T47D (cell line): Measurements from ENCODE around the gene EPN3.
A peak's percentile ranks its signal among the peaks of the same experiment; 100 is the strongest.

Experiments used
- DNase-seq, 2 experiments: peaks; one replicate each; pipeline versions ENCODE4 v3.0.0 to v3.0.0-alpha.2; 2011 to 2012; ENCODE audit warnings: low read depth in 1 of 2, low spot score in 1 of 2
- JUND ChIP-seq: IDR thresholded peaks from 2 replicates; pipeline ENCODE4 v1.6.1; 2012; ENCODE audit warnings: low read depth
- in situ Hi-C: cut with HindIII; loops from 2 replicates; pipeline ENCODE4 v1.10.0; 2016; ENCODE audit warnings: low sequenced_read_pairs, low pct_unique_long_range_greater_than_20kb

The EPN3 gene

DNA sequence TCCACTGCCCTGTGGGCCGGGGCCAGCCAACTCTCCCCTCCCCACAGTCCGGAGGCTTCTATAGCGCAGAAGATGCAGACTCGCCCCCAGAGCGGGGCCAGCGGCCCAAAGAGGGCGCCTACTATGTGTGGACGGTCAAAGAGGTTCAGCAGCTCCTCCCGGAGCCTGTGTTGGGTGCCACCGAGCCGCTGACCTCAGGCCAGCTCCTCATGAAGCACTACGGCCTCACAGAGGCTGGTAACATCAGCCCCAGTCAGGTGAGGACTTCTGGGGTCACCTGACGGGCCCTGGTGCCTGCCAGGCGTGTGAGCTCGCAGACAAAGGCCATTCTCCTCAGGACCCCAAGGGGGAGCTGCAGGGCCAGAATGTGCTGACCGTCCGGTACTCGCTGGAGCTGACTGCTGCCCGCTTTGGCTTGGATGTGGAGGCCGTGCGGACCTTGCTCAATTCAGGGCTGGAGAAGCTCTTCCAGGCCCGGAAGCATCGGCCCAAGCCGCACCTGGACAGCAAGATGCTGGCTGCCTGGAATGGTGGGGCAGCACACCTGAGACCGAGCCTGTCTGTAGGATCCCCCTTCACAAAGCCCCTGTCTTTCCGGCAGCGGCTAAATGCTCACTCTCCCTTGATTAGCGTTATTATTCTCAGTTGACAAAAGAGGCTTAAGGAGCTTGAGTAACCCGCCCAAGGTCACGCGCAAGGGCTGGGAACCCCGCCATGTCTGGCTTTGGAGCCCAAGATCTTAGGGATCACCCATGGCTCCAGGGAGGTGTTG, 18.3 kb downstream of the EPN3 start:
- no peak for TF ChIP-seq JUND
- peak; percentile 72 to 90 for DNase-seq
- in situ Hi-C loops: no loop called here

DNA sequence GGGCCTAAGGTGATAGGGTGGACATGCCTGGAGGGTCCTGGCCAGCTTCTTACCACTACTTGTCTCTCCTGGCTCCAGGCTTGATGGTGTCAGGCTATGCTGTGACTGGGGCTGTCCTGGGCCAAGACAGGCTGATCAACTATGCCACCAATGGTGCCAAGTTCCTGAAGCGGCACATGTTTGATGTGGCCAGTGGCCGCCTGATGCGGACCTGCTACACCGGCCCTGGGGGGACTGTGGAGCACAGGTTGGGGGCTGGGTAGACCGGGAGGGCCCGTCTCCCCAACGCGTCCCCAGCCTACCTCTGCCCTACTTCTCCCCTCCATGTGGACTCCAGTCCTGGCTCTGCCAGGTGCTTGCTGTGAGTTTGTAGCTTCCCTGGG, 18.9 kb downstream of the EPN3 start:
- DNase-seq: no peak
- in situ Hi-C loops: no loop called here

DNA sequence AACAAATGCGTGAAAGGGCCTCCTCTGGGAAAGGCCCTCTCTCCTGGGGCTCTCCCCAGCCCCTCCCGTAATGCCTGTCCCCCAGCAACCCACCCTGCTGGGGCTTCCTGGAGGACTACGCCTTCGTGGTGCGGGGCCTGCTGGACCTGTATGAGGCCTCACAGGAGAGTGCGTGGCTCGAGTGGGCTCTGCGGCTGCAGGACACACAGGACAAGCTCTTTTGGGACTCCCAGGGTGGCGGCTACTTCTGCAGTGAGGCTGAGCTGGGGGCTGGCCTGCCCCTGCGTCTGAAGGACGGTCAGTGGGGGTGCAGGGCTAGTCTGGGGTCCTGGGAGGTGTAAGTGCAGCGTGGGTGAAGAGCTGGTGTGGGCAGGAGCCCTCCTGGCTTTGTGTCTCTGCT, 19.3 kb downstream of the EPN3 start:
- DNase-seq: no peak
- in situ Hi-C loops: no loop called here
- TF ChIP-seq JUND: no peak

More for the DNA sequence above, 18.9 kb downstream of the EPN3 start:
- no peak for TF ChIP-seq JUND

DNA sequence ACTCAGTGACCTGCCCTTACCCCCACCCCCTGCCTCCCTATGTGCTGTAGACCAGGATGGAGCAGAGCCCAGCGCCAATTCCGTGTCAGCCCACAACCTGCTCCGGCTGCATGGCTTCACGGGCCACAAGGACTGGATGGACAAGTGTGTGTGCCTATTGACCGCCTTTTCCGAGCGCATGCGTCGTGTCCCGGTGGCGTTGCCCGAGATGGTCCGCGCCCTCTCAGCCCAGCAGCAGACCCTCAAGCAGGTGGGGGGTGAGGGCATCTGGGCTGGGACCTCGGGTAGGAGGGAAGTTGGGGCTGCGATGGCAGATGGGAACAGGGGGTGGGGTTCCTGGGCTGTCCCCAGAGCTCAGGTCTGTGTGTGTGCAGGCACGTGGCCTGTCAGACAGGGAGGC, 21.7 kb downstream of the EPN3 start:
- TF ChIP-seq JUND: no peak
- DNase-seq: no peak

DNA sequence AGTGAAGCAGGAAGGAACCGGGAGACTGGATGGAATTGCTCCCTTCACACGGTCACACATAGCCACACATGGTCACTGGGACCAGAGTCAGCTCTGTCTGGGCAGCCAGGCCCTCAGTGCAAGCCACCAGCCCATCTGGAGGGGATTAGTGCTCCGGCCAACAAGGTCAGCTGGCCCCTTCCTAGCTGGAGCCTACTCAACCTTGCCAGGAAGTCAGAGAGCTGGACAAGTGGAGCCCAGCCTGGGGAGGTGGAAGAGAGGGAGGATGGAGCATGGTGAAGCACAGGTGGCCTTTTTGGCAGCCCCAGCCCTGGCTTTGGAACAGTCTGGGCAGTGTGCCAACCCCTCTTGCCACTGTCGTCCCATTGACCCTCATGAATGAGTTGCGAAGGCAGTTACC, 24.3 kb downstream of the EPN3 start:
- DNase-seq: no peak
- TF ChIP-seq JUND: no peak
- in situ Hi-C loops: no loop called here

More for the DNA sequence above, 21.7 kb downstream of the EPN3 start:
- in situ Hi-C loops: no loop called here

DNA sequence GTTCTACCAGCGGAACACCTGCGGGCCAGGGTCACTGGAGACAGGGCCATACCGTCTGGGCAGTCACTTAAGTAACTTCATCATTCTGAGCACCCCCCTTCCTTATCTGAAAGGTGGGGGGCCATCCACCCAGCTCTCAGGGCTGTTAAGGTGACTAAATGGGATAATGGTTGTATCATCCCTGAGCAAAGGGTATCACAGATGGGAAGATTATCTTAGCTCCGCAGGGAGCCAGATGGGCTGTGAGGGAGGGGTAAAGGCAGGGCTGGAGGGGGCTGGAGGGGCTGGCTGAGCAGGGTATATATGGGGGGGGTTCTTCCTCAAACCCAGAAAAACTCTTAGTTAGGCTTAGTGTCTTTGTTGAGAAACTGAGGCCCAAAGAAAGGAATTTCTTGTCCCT, 25.1 kb downstream of the EPN3 start:
- no peak for DNase-seq
- in situ Hi-C loops: no loop called here
- no peak for TF ChIP-seq JUND

DNA sequence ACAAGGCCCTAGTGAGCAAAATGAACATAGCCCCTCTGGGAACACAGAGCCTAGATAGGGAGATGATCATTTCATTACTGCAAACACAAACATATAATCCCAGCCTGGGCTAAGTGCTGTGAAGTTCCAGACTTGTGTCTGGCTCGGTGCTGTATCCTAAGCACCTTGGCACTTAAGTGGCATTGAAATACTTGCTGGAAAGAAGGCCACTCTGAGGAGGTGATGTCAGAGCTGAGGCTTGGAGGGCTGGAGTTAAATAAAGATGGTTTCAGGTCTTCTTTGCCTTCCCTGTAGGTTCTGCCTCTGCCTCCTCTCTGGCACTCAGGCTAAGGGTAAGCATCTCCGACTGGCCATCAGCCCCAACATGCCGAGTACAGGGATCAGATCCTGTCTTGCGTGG, 25.6 kb downstream of the EPN3 start:
- DNase-seq: peak in 1 of 2 experiments; percentile 23
- no peak for TF ChIP-seq JUND
- in situ Hi-C loops: no loop called here

DNA sequence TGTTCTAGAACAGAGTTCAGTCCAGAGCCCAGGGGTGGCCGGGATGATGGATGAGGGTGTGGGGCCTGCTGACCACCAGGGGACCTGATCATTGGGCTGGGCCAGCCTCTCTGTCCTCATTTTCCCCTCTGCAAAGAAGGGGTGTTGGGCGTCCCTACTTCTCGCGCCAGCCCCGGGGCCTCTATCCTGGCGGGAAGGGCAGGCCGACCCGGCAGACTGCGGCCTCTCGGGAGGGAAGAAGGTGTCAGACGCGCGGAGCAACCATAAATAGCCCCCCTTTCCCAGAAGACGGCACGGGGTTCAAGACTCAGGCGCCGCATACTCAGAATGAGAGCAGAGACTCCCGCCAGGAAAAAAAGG, 26.0 kb downstream of the EPN3 start:
- DNase-seq: no peak
- in situ Hi-C loops: no loop called here
- no peak for TF ChIP-seq JUND

DNA sequence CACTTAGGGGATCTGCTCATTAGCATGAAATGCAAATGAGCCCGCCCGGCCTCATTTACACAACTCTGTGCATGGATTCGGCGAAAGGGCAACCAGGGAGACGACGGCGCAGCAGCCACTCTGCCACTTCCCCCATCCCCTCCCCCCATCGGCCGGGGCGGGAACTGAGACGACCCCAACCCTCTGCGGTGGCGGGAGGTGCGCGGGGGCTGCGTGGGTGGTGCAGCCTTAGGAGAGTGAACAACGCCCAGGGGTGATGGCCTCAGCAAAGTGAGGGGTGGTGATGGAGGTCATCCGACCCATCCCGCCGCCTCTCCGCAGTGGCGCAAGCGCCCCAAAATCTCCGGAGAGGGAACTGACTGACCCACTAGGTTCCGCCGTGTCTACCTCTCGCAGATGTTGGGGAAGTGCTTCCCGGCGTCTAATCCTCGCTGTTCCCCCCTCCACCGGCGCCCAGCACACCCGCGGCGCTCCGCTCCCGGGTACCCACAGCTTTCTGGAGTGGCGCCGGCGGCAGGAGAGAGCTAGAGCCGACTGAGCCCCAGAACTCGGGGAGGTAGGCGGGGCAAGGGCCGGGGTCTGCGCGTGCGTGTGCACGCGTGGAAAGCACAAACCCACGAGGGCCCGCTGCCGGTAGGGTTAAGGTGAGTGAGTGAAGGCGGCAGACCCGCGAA, 26.5 kb downstream of the EPN3 start:
- in situ Hi-C loops: no loop called here
- no peak for TF ChIP-seq JUND
- DNase-seq: no peak

DNA sequence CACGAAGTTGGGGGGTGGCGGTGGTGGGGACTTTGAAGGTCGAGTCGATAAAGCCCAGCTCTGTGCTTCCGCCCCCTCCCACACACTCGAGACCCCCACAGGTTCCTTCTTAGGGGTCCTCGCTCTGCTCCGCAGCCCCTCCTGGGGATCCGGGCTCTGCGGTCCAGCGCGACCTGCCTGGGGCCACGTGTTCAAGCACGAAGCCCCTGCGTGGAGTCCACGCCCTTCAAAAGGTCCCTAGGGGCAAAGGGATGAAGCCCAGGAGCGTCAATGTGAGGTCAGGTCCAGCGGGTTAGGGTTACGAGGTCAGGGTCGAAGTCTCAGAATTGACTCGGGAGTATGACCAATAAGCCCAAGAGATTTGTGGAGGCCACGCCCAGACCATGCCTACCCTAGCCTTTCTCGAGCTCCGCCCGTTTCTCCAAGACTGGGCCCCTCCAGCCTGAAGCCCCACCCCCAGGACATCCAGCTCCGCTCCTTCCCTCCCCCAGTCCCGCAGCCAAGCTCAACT, 27.2 kb downstream of the EPN3 start:
- DNase-seq: peak in 1 of 2 experiments; percentile 55
- in situ Hi-C loops: no loop called here
- TF ChIP-seq JUND: no peak

DNA sequence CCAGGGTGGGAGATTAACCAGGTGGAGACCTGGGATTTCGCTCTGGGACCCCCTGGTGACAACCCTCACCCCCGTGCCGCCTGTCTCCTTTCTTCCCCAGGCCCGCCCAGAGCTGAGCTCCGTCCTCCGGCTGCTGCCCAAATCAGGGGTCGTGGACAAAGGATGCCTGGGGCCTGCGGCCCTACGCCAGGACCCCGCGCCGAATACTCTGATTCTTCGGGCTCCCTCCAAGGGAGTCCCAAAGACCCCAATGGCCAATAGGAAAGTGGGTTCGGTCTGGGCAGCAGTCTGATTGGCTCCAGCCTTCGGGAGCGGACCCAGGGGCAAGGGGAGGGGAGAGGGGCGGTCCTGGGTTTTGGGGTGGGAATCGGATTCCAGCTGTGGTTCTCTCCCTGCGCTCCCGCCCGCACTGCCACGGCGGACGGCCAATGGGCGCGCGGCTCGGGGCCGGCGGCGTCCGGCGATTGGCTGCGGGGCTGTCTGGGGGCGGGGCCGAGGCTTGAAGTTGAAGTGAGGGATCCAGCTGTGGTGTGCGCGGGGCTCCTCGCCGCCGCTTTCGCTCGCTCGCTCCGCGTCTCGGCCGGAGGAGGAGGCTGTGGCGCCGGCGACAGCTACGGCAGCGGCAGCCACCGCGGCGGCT, 27.8 kb downstream of the EPN3 start, which contains the start of gene CACNA1G:
Gene CACNA1G (plus strand): TSS at position 531 of the 640 bp plus-strand sequence. CDS start 745 bp downstream, outside the sequence.
- in situ Hi-C loops: no loop called here
- peak; percentile 87 to 100 for DNase-seq
- no peak for TF ChIP-seq JUND

DNA sequence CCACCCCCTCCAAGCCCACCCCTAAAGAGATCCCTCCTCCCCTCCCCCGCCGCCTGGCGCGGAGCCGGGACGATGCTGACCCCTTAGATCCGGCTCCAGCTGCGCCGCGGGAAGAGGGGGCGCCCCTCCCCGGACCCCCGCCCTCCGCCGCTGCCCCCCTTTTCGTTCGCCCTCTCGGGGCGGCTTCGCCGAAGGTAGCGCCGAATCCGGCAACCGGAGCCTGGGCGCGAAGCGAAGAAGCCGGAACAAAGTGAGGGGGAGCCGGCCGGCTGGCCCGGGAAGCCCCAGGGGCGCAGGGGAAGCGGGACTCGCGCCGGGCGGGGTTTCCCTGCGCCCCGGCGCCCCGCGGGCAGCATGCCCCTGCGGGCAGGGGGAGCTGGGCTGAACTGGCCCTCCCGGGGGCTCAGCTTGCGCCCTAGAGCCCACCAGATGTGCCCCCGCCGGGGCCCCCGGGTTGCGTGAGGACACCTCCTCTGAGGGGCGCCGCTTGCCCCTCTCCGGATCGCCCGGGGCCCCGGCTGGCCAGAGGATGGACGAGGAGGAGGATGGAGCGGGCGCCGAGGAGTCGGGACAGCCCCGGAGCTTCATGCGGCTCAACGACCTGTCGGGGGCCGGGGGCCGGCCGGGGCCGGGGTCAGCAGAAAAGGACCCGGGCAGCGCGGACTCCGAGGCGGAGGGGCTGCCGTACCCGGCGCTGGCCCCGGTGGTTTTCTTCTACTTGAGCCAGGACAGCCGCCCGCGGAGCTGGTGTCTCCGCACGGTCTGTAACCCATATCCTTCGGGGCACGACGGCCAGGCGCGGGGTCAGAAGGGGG, 28.6 kb downstream of the EPN3 start:
- TF ChIP-seq JUND: no peak
- in situ Hi-C loops: no loop called here
- no peak for DNase-seq

DNA sequence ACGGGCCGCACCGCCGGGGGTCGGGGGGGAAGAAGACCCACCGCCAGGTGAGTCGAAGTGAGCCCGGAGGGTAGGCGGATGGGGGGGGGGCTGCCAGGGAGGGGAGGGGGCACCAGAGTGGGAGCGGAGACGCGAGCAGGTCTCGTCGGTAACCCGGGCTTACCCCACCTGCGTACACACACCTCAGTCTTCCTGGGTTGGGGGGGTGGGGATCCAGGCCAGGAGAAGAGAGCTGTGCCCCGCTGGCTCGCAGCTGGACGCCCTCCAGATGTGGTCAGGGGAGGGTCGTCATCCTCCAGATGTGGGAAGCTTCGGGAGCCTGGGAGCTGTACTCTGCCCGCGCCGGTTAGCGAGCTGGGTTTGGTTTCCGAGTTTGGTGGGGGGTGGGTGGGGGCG, 29.2 kb downstream of the EPN3 start:
- no peak for DNase-seq
- TF ChIP-seq JUND: no peak
- in situ Hi-C loops: no loop called here
